HG03558 (cell line): ENCODE data around the gene ATP2B1.
"Not testable (repeated sequence)": the region's sequence is repeated elsewhere in the genome, so short reads cannot be mapped to it uniquely, and the experiment has no call there.

Experiments used
- ATAC-seq: cut with Tn5 transposase; IDR thresholded peaks from one replicate; pipeline ENCODE4 v1.9.1; 2021; ENCODE audit warnings: moderate number of reproducible peaks; ENCODE audit not compliant: unreplicated experiment; ENCODE audit errors: extremely low read depth

ATP2B1 gene

GRCh38 chr12:89708565-89709156, at the start of gene ATP2B1:
TSS of gene ATP2B1 (minus strand) at chr12:89708838. CDS start at chr12:89655886, 52,952 bp downstream.
- peak; percentile 49 for ATAC-seq

- ATAC-seq: not testable (repeated sequence)
Observed at GRCh38 chr12:89757987-89758386, 49.3 kb upstream of the ATP2B1 start.

GRCh38 chr12:89756585-89757398, 48.2 kb upstream of the ATP2B1 start:
- ATAC-seq: peak; percentile 85

GRCh38 chr12:89756194-89756584, 47.6 kb upstream of the ATP2B1 start:
- ATAC-seq: no peak

- ATAC-seq: no peak
Observed at GRCh38 chr12:89753997-89754396, 45.4 kb upstream of the ATP2B1 start.

- ATAC-seq: peak; percentile 19
Observed at GRCh38 chr12:89752341-89752740, 43.7 kb upstream of the ATP2B1 start.

GRCh38 chr12:89750389-89751351, 42.0 kb upstream of the ATP2B1 start:
- no peak for ATAC-seq

GRCh38 chr12:89748791-89749190, 40.2 kb upstream of the ATP2B1 start:
- ATAC-seq: no peak

GRCh38 chr12:89745286-89745685, 36.6 kb upstream of the ATP2B1 start:
- ATAC-seq: no peak

- ATAC-seq: no peak
Observed at GRCh38 chr12:89742337-89743022, 33.8 kb upstream of the ATP2B1 start.

GRCh38 chr12:89740943-89741342, 32.3 kb upstream of the ATP2B1 start:
- ATAC-seq: no peak

- no peak for ATAC-seq
Observed at GRCh38 chr12:89736995-89737394, 28.4 kb upstream of the ATP2B1 start.

GRCh38 chr12:89733579-89734201, 25.1 kb upstream of the ATP2B1 start:
- ATAC-seq: no peak

GRCh38 chr12:89732522-89732921, 23.9 kb upstream of the ATP2B1 start:
- no peak for ATAC-seq

- ATAC-seq: no peak
Observed at GRCh38 chr12:89731614-89732013, 23.0 kb upstream of the ATP2B1 start.

- no peak for ATAC-seq
Observed at GRCh38 chr12:89731089-89731488, 22.5 kb upstream of the ATP2B1 start.

GRCh38 chr12:89729946-89730459, 21.4 kb upstream of the ATP2B1 start:
- no peak for ATAC-seq

GRCh38 chr12:89723276-89723675, 14.6 kb upstream of the ATP2B1 start:
- no peak for ATAC-seq

- peak; percentile 91 for ATAC-seq
Observed at GRCh38 chr12:89721291-89721987, 12.8 kb upstream of the ATP2B1 start.
